ENCODE measurements around the gene PSORS1C2. TPM values are rescaled to one million over a fixed set of nuclear protein-coding genes. Genes with fewer than 3 reads are reported as not detected.

Gene PSORS1C2
- total RNA-seq, 1 donor: not detected

- Histone ChIP-seq H3K9me3 (ENCODE audit: low read depth, low read length) (no peaks in the 10 kb centered on the region), H3K27ac (ENCODE audit: low read depth, low read length) (peak overlapping the region; percentile 34), H2AFZ (ENCODE audit: low read length) (peak overlapping the region; percentile 6), H3K4me2 (ENCODE audit: insufficient read depth, low read length) (peak overlapping the region; percentile 2), H3K27me3 (ENCODE audit: insufficient read depth, low read length) (no peaks in the 10 kb centered on the region), H3K4me3 (ENCODE audit: insufficient read depth, low read length) (no peak overlapping the region), H3K79me2 (ENCODE audit: insufficient read depth, low read length) (peaks cover 8% of the 10 kb centered on the region), H4K20me1 (ENCODE audit: insufficient read depth, low read length) (no peaks in the 10 kb centered on the region), H3K36me3 (ENCODE audit: insufficient read depth, low read length) (no peaks in the 10 kb centered on the region), H3K4me1 (ENCODE audit: insufficient read depth, low read length) (peaks cover 7% of the 10 kb centered on the region)
- TF ChIP-seq CTCF (IDR thresholded peaks at IDR 0.05; ENCODE audit: extremely low read depth, low read depth, low read length): no peak
- DNase-seq (ENCODE audit: insufficient read length, low spot score, missing footprints): peak; percentile 96
Observed at GRCh38 chr6:31175971-31176370, 37.1 kb upstream of the PSORS1C2 start.

- DNase-seq (ENCODE audit: insufficient read length, low spot score, missing footprints): no peak
- no peaks in the 10 kb centered on the region for H3K9me3 ChIP-seq (ENCODE audit: low read depth, low read length)
- H3K36me3 ChIP-seq (ENCODE audit: insufficient read depth, low read length): no peaks in the 10 kb centered on the region
- no peak overlapping the region for H3K4me3 ChIP-seq (ENCODE audit: insufficient read depth, low read length)
- no peaks in the 10 kb centered on the region for H3K27me3 ChIP-seq (ENCODE audit: insufficient read depth, low read length)
- H3K27ac ChIP-seq (ENCODE audit: low read depth, low read length): no peak overlapping the region
- H2AFZ ChIP-seq (ENCODE audit: low read length): no peak overlapping the region
- H4K20me1 ChIP-seq (ENCODE audit: insufficient read depth, low read length): no peaks in the 10 kb centered on the region
- peaks cover 7% of the 10 kb centered on the region for H3K4me1 ChIP-seq (ENCODE audit: insufficient read depth, low read length)
- no peak for TF ChIP-seq CTCF (IDR thresholded peaks at IDR 0.05; ENCODE audit: extremely low read depth, low read depth, low read length)
- H3K79me2 ChIP-seq (ENCODE audit: insufficient read depth, low read length): peaks cover 2% of the 10 kb centered on the region
- H3K4me2 ChIP-seq (ENCODE audit: insufficient read depth, low read length): no peak overlapping the region
Observed at GRCh38 chr6:31174378-31174777, 35.5 kb upstream of the PSORS1C2 start.

- H3K9me3 ChIP-seq (ENCODE audit: low read depth, low read length): no peaks in the 10 kb centered on the region
- no peak overlapping the region for H3K4me2 ChIP-seq (ENCODE audit: insufficient read depth, low read length)
- no peak for TF ChIP-seq CTCF (IDR thresholded peaks at IDR 0.05; ENCODE audit: extremely low read depth, low read depth, low read length)
- no peak overlapping the region for H3K27ac ChIP-seq (ENCODE audit: low read depth, low read length)
- no peaks in the 10 kb centered on the region for H4K20me1 ChIP-seq (ENCODE audit: insufficient read depth, low read length)
- no peak overlapping the region for H3K4me3 ChIP-seq (ENCODE audit: insufficient read depth, low read length)
- no peaks in the 10 kb centered on the region for H3K79me2 ChIP-seq (ENCODE audit: insufficient read depth, low read length)
- H3K27me3 ChIP-seq (ENCODE audit: insufficient read depth, low read length): no peaks in the 10 kb centered on the region
- peaks cover 7% of the 10 kb centered on the region for H3K4me1 ChIP-seq (ENCODE audit: insufficient read depth, low read length)
- peak; percentile 83 for DNase-seq (ENCODE audit: insufficient read length, low spot score, missing footprints)
- H2AFZ ChIP-seq (ENCODE audit: low read length): no peak overlapping the region
- no peaks in the 10 kb centered on the region for H3K36me3 ChIP-seq (ENCODE audit: insufficient read depth, low read length)
Observed at GRCh38 chr6:31173406-31173805, 34.5 kb upstream of the PSORS1C2 start.

- Histone ChIP-seq H3K9me3 (ENCODE audit: low read depth, low read length) (no peaks in the 10 kb centered on the region), H4K20me1 (ENCODE audit: insufficient read depth, low read length) (no peaks in the 10 kb centered on the region), H2AFZ (ENCODE audit: low read length) (no peak overlapping the region), H3K4me2 (ENCODE audit: insufficient read depth, low read length) (no peak overlapping the region), H3K27me3 (ENCODE audit: insufficient read depth, low read length) (no peaks in the 10 kb centered on the region), H3K36me3 (ENCODE audit: insufficient read depth, low read length) (no peaks in the 10 kb centered on the region), H3K27ac (ENCODE audit: low read depth, low read length) (no peak overlapping the region), H3K79me2 (ENCODE audit: insufficient read depth, low read length) (no peaks in the 10 kb centered on the region), H3K4me1 (ENCODE audit: insufficient read depth, low read length) (peaks cover 7% of the 10 kb centered on the region), H3K4me3 (ENCODE audit: insufficient read depth, low read length) (no peak overlapping the region)
- DNase-seq (ENCODE audit: insufficient read length, low spot score, missing footprints): no peak
- no peak for TF ChIP-seq CTCF (IDR thresholded peaks at IDR 0.05; ENCODE audit: extremely low read depth, low read depth, low read length)
Observed at GRCh38 chr6:31172973-31173384, 34.1 kb upstream of the PSORS1C2 start.
